ENCODE results near the gene CXCL17.

CXCL17 gene

GRCh38 chr19:42410371-42410770 lies 32.4 kb downstream of the CXCL17 start:
- Histone ChIP-seq H3K9me3 (ENCODE audit: control insufficient read depth, insufficient read depth, low read depth, low read length) (no peaks in the 10 kb centered on the region), H3K4me1 (ENCODE audit: control insufficient read depth, insufficient read depth, low read length) (peaks cover 11% of the 10 kb centered on the region), H3K4me3 (ENCODE audit: low read depth, low read length) (no peak overlapping the region), H3K27ac (ENCODE audit: low read depth, low read length) (no peak overlapping the region), H3K27me3 (ENCODE audit: control insufficient read depth, insufficient read depth, low read length) (peaks cover 61% of the 10 kb centered on the region), H3K36me3 (ENCODE audit: control insufficient read depth, insufficient read depth, low read length) (peaks cover 5% of the 10 kb centered on the region), H3K9ac (ENCODE audit: low read length) (no peak overlapping the region)

GRCh38 chr19:42409477-42409876 lies 33.3 kb downstream of the CXCL17 start:
- H3K4me1 ChIP-seq (ENCODE audit: control insufficient read depth, insufficient read depth, low read length), result peaks cover 11% of the 10 kb centered on the region
- H3K9me3 ChIP-seq (ENCODE audit: control insufficient read depth, insufficient read depth, low read depth, low read length), result no peaks in the 10 kb centered on the region
- H3K4me3 ChIP-seq (ENCODE audit: low read depth, low read length), result no peak overlapping the region
- peaks cover 59% of the 10 kb centered on the region for H3K27me3 ChIP-seq (ENCODE audit: control insufficient read depth, insufficient read depth, low read length)
- H3K9ac ChIP-seq (ENCODE audit: low read length), result no peak overlapping the region
- peaks cover 5% of the 10 kb centered on the region for H3K36me3 ChIP-seq (ENCODE audit: control insufficient read depth, insufficient read depth, low read length)
- H3K27ac ChIP-seq (ENCODE audit: low read depth, low read length), result no peak overlapping the region

GRCh38 chr19:42407816-42408175 lies 35.0 kb downstream of the CXCL17 start:
- H3K9ac ChIP-seq (ENCODE audit: low read length), result no peak overlapping the region
- H3K4me1 ChIP-seq (ENCODE audit: control insufficient read depth, insufficient read depth, low read length), result peaks cover 14% of the 10 kb centered on the region
- H3K36me3 ChIP-seq (ENCODE audit: control insufficient read depth, insufficient read depth, low read length), result peaks cover 5% of the 10 kb centered on the region
- H3K9me3 ChIP-seq (ENCODE audit: control insufficient read depth, insufficient read depth, low read depth, low read length), result no peaks in the 10 kb centered on the region
- no peak overlapping the region for H3K27ac ChIP-seq (ENCODE audit: low read depth, low read length)
- no peak overlapping the region for H3K4me3 ChIP-seq (ENCODE audit: low read depth, low read length)
- H3K27me3 ChIP-seq (ENCODE audit: control insufficient read depth, insufficient read depth, low read length), result peaks cover 56% of the 10 kb centered on the region

GRCh38 chr19:42407085-42407815 lies 35.5 kb downstream of the CXCL17 start:
- Histone ChIP-seq H3K27me3 (ENCODE audit: control insufficient read depth, insufficient read depth, low read length) (peaks cover 57% of the 10 kb centered on the region), H3K4me1 (ENCODE audit: control insufficient read depth, insufficient read depth, low read length) (peaks cover 14% of the 10 kb centered on the region), H3K9me3 (ENCODE audit: control insufficient read depth, insufficient read depth, low read depth, low read length) (no peaks in the 10 kb centered on the region), H3K9ac (ENCODE audit: low read length) (no peak overlapping the region), H3K36me3 (ENCODE audit: control insufficient read depth, insufficient read depth, low read length) (peaks cover 5% of the 10 kb centered on the region), H3K27ac (ENCODE audit: low read depth, low read length) (no peak overlapping the region), H3K4me3 (ENCODE audit: low read depth, low read length) (no peak overlapping the region)

GRCh38 chr19:42406111-42406510 lies 36.6 kb downstream of the CXCL17 start:
- Histone ChIP-seq H3K36me3 (ENCODE audit: control insufficient read depth, insufficient read depth, low read length) (peaks cover 5% of the 10 kb centered on the region), H3K4me1 (ENCODE audit: control insufficient read depth, insufficient read depth, low read length) (peaks cover 8% of the 10 kb centered on the region), H3K27me3 (ENCODE audit: control insufficient read depth, insufficient read depth, low read length) (peaks cover 52% of the 10 kb centered on the region), H3K9ac (ENCODE audit: low read length) (no peak overlapping the region), H3K9me3 (ENCODE audit: control insufficient read depth, insufficient read depth, low read depth, low read length) (no peaks in the 10 kb centered on the region), H3K4me3 (ENCODE audit: low read depth, low read length) (no peak overlapping the region), H3K27ac (ENCODE audit: low read depth, low read length) (no peak overlapping the region)

- H3K27me3 ChIP-seq (ENCODE audit: control insufficient read depth, insufficient read depth, low read length), result peaks cover 42% of the 10 kb centered on the region
- H3K36me3 ChIP-seq (ENCODE audit: control insufficient read depth, insufficient read depth, low read length), result peaks cover 3% of the 10 kb centered on the region; the same call in 1 of the 2 replicates
- no peak overlapping the region for H3K4me3 ChIP-seq (ENCODE audit: low read depth, low read length)
- H3K4me1 ChIP-seq (ENCODE audit: control insufficient read depth, insufficient read depth, low read length), result peaks cover 10% of the 10 kb centered on the region
- H3K9me3 ChIP-seq (ENCODE audit: control insufficient read depth, insufficient read depth, low read depth, low read length), result no peaks in the 10 kb centered on the region
- H3K9ac ChIP-seq (ENCODE audit: low read length), result no peak overlapping the region
- no peak overlapping the region for H3K27ac ChIP-seq (ENCODE audit: low read depth, low read length)
Observed at GRCh38 chr19:42403586-42403985, 39.2 kb downstream of the CXCL17 start.

- H3K4me1 ChIP-seq (ENCODE audit: control insufficient read depth, insufficient read depth, low read length), result peaks cover 15% of the 10 kb centered on the region
- no peaks in the 10 kb centered on the region for H3K9me3 ChIP-seq (ENCODE audit: control insufficient read depth, insufficient read depth, low read depth, low read length)
- H3K27ac ChIP-seq (ENCODE audit: low read depth, low read length), result no peak overlapping the region
- peak overlapping the region; percentile 24 for H3K9ac ChIP-seq (ENCODE audit: low read length)
- peaks cover 2% of the 10 kb centered on the region; the same call in 1 of the 2 replicates for H3K36me3 ChIP-seq (ENCODE audit: control insufficient read depth, insufficient read depth, low read length)
- peaks cover 34% of the 10 kb centered on the region for H3K27me3 ChIP-seq (ENCODE audit: control insufficient read depth, insufficient read depth, low read length)
- H3K4me3 ChIP-seq (ENCODE audit: low read depth, low read length), result peak overlapping the region; percentile 79
Observed at GRCh38 chr19:42402376-42403116, 40.2 kb downstream of the CXCL17 start.

- no peak overlapping the region for H3K27ac ChIP-seq (ENCODE audit: low read depth, low read length)
- H3K9me3 ChIP-seq (ENCODE audit: control insufficient read depth, insufficient read depth, low read depth, low read length), result no peaks in the 10 kb centered on the region
- H3K9ac ChIP-seq (ENCODE audit: low read length), result peak overlapping the region; percentile 40
- H3K27me3 ChIP-seq (ENCODE audit: control insufficient read depth, insufficient read depth, low read length), result peaks cover 30% of the 10 kb centered on the region
- peak overlapping the region; percentile 79 for H3K4me3 ChIP-seq (ENCODE audit: low read depth, low read length)
- peaks cover 16% of the 10 kb centered on the region for H3K4me1 ChIP-seq (ENCODE audit: control insufficient read depth, insufficient read depth, low read length)
- no peaks in the 10 kb centered on the region for H3K36me3 ChIP-seq (ENCODE audit: control insufficient read depth, insufficient read depth, low read length)
Observed at GRCh38 chr19:42401365-42402303, 41.1 kb downstream of the CXCL17 start.

GRCh38 chr19:42400404-42400803 lies 42.3 kb downstream of the CXCL17 start:
- Histone ChIP-seq H3K9me3 (ENCODE audit: control insufficient read depth, insufficient read depth, low read depth, low read length) (no peaks in the 10 kb centered on the region), H3K4me3 (ENCODE audit: low read depth, low read length) (no peak overlapping the region), H3K4me1 (ENCODE audit: control insufficient read depth, insufficient read depth, low read length) (peaks cover 20% of the 10 kb centered on the region), H3K27ac (ENCODE audit: low read depth, low read length) (no peak overlapping the region), H3K27me3 (ENCODE audit: control insufficient read depth, insufficient read depth, low read length) (peaks cover 23% of the 10 kb centered on the region), H3K36me3 (ENCODE audit: control insufficient read depth, insufficient read depth, low read length) (no peaks in the 10 kb centered on the region), H3K9ac (ENCODE audit: low read length) (no peak overlapping the region)

- Histone ChIP-seq H3K27me3 (ENCODE audit: control insufficient read depth, insufficient read depth, low read length) (peaks cover 13% of the 10 kb centered on the region), H3K9ac (ENCODE audit: low read length) (peak overlapping the region; percentile 74), H3K4me1 (ENCODE audit: control insufficient read depth, insufficient read depth, low read length) (peaks cover 14% of the 10 kb centered on the region), H3K27ac (ENCODE audit: low read depth, low read length) (no peak overlapping the region), H3K9me3 (ENCODE audit: control insufficient read depth, insufficient read depth, low read depth, low read length) (no peaks in the 10 kb centered on the region), H3K4me3 (ENCODE audit: low read depth, low read length) (peak overlapping the region; percentile 75), H3K36me3 (ENCODE audit: control insufficient read depth, insufficient read depth, low read length) (no peaks in the 10 kb centered on the region)
Observed at GRCh38 chr19:42397263-42398166, 45.2 kb downstream of the CXCL17 start.

Data from HUES6 (cell line).